ENCODE measurements around the gene ARHGAP26. TPM values are rescaled to one million over a fixed set of nuclear protein-coding genes. Genes with fewer than 3 reads are reported as not detected.

ARHGAP26 gene
- total RNA-seq, 4 donors from 2014 or later = 61.0 to 76.7 (median 61.2) TPM

- TF ChIP-seq POLR2AphosphoS5 (IDR thresholded peaks at IDR 0.05) = no peak
- TF ChIP-seq POLR2A (IDR thresholded peaks at IDR 0.05) = no peak
- no peak for TF ChIP-seq EP300 (IDR thresholded peaks at IDR 0.05; ENCODE audit: low read depth)
- no peak for TF ChIP-seq CTCF (IDR thresholded peaks at IDR 0.05)
- intact Hi-C loops (cut with DNase I; ENCODE audit: low total_unique reads) (no loop called here), in situ Hi-C loops (cut with MboI; ENCODE audit: low pct_ligation_motif_present in 1 of 4, low pct_unique_long_range_greater_than_20kb in 1 of 4, low sequenced_read_pairs in 3 of 4) (loop anchor here in 3 of 4 donors (10.0 kb wide), 3 partner anchors 107 to 127 kb away; no protein-coding TSS in a partner anchor)
- no peak for DNase-seq
- 93 to 94% methylated on average over 7 of the region's 7 CpGs for WGBS, 2 donors (ENCODE audit: low coverage in 1 of 2)
- peaks cover under 1 to 7% (median 3%) of the 10 kb centered on the region in 4 donors for H3K4me1 ChIP-seq
- no peak overlapping the region for H3K27ac ChIP-seq
- no peaks in the 10 kb centered on the region for H3K36me3 ChIP-seq
- H3K27me3 ChIP-seq = no peaks in the 10 kb centered on the region
- H3K4me3 ChIP-seq = no peak overlapping the region
- no peaks in the 10 kb centered on the region for H3K9me3 ChIP-seq
Measured at GRCh38 chr5:142758062-142758795, 11.9 kb upstream of the ARHGAP26 start.

- 88% methylated on average over 1 of the region's 1 CpG; no CpG with 5 or more reads in 1 of the 2 donors for WGBS, 2 donors (ENCODE audit: low coverage in 1 of 2)
- intact Hi-C loops (cut with DNase I; ENCODE audit: low total_unique reads) = no loop called here
Measured at GRCh38 chr5:142758796-142759145, 11.4 kb upstream of the ARHGAP26 start.

GRCh38 chr5:142763701-142764100 lies 6.5 kb upstream of the ARHGAP26 start:
- peaks cover 0 to 12% (median 2%) of the 10 kb centered on the region in 4 donors for H3K4me1 ChIP-seq
- no peak overlapping the region for H3K27ac ChIP-seq
- no peaks in the 10 kb centered on the region for H3K9me3 ChIP-seq
- H3K36me3 ChIP-seq = no peaks in the 10 kb centered on the region
- DNase-seq = no peak
- 82 to 90% methylated on average over 1 of the region's 1 CpG for WGBS, 2 donors (ENCODE audit: low coverage in 1 of 2)
- in situ Hi-C loops (cut with MboI; ENCODE audit: low pct_ligation_motif_present in 1 of 4, low pct_unique_long_range_greater_than_20kb in 1 of 4, low sequenced_read_pairs in 3 of 4) (loop anchor here in 2 of 4 donors (10.0 kb wide), 2 partner anchors 101 to 111 kb away; no protein-coding TSS in a partner anchor), intact Hi-C loops (cut with DNase I; ENCODE audit: low total_unique reads) (no loop called here)
- TF ChIP-seq EP300 (IDR thresholded peaks at IDR 0.05; ENCODE audit: low read depth) (no peak), POLR2AphosphoS5 (IDR thresholded peaks at IDR 0.05) (no peak), POLR2A (IDR thresholded peaks at IDR 0.05) (no peak), CTCF (IDR thresholded peaks at IDR 0.05) (no peak)
- no peaks in the 10 kb centered on the region for H3K27me3 ChIP-seq
- H3K4me3 ChIP-seq = no peak overlapping the region

More at GRCh38 chr5:142758796-142759145, 11.4 kb upstream of the ARHGAP26 start:
- Histone ChIP-seq H3K27me3 (no peaks in the 10 kb centered on the region), H3K9me3 (no peaks in the 10 kb centered on the region), H3K36me3 (no peaks in the 10 kb centered on the region), H3K4me3 (no peak overlapping the region), H3K27ac (no peak overlapping the region), H3K4me1 (peaks cover 0 to 2% (median 0%) of the 10 kb centered on the region in 4 donors)
- DNase-seq = no peak
- in situ Hi-C loops (cut with MboI; ENCODE audit: low pct_ligation_motif_present in 1 of 4, low pct_unique_long_range_greater_than_20kb in 1 of 4, low sequenced_read_pairs in 3 of 4) = loop anchor here in 3 of 4 donors (10.0 kb wide), 3 partner anchors 106 to 126 kb away; no protein-coding TSS in a partner anchor
- TF ChIP-seq POLR2A (IDR thresholded peaks at IDR 0.05) (no peak), POLR2AphosphoS5 (IDR thresholded peaks at IDR 0.05) (no peak), EP300 (IDR thresholded peaks at IDR 0.05; ENCODE audit: low read depth) (no peak), CTCF (IDR thresholded peaks at IDR 0.05) (no peak)

GRCh38 chr5:142767178-142767577 lies 3.0 kb upstream of the ARHGAP26 start:
- no peaks in the 10 kb centered on the region for H3K36me3 ChIP-seq
- WGBS, 2 donors (ENCODE audit: low coverage in 1 of 2) = 44 to 67% methylated on average over 2 to 3 of the region's 3 CpGs
- intact Hi-C loops (cut with DNase I; ENCODE audit: low total_unique reads) (loop anchor here (5.0 kb wide), 1 partner anchor 45 kb away; no protein-coding TSS in a partner anchor), in situ Hi-C loops (cut with MboI; ENCODE audit: low pct_ligation_motif_present in 1 of 4, low pct_unique_long_range_greater_than_20kb in 1 of 4, low sequenced_read_pairs in 3 of 4) (loop anchor here in 2 of 4 donors (10.0 kb wide), 2 partner anchors 98 to 108 kb away; no protein-coding TSS in a partner anchor)
- H3K27ac ChIP-seq = peak overlapping the region; percentile 16 to 45 (median 32)
- peak; percentile 54 for DNase-seq
- H3K4me1 ChIP-seq = peaks cover 0 to 28% (median 14%) of the 10 kb centered on the region in 4 donors
- H3K4me3 ChIP-seq = no peak overlapping the region
- no peaks in the 10 kb centered on the region for H3K27me3 ChIP-seq
- H3K9me3 ChIP-seq = no peaks in the 10 kb centered on the region
- TF ChIP-seq POLR2AphosphoS5 (IDR thresholded peaks at IDR 0.05) = peak in 1 of 3 donors; percentile 37
- peak in 2 of 5 experiments; percentile 16 to 31 for TF ChIP-seq CTCF (IDR thresholded peaks at IDR 0.05)
- no peak for TF ChIP-seq POLR2A (IDR thresholded peaks at IDR 0.05)
- TF ChIP-seq EP300 (IDR thresholded peaks at IDR 0.05; ENCODE audit: low read depth) = no peak
